Right lobe of liver (tissue), 4 donors: Measurements from ENCODE around the gene C2CD5.

Experiments used
- CTCF ChIP-seq, 4 donors: fragments of 200-600 bp in 3 of 4; fragments of 450-650 bp in 1 of 4; IDR thresholded peaks; one replicate each; pipeline versions ENCODE4 v1.5.1 to v1.8.0; 2016 to 2022; ENCODE audit warnings: antibody characterized with exemption in 4 of 4, mild to moderate bottlenecking in 2 of 4
- POLR2A ChIP-seq: fragments of 450-650 bp; IDR thresholded peaks from one replicate; pipeline ENCODE4 v1.6.1; 2017; ENCODE audit warnings: antibody characterized with exemption, mild to moderate bottlenecking
- donor health status: DM: no; HTN: no; CAD: no.
- donor health status: DM: no; HTN: no; CAD: no.
- donor health status: DM: no; HTN: yes; CAD: no.

DNA sequence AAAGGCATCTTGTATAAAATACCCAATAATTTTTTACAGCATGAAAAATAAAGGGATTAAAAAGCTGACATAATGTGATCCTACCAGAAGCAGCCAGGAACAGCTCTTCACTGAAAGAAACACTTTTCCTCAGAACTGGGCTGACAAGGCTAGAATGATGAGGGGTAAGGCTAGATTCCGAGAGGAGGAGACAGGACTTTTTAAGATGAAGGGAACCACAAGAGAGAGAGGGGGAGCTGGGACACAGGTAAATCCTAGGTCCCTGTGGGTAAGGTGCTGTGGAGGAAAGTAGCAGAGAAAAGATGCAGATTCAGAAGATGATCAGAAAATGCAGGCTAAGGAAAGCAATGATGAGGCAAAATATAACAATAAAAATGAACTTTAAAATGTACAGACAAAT, 29.5 kb downstream of the C2CD5 start:
- no peak for TF ChIP-seq CTCF (IDR thresholded peaks at IDR 0.05)
- no peak for TF ChIP-seq POLR2A
